Neural cell (in vitro differentiated cells): ENCODE measurements around the gene BNC2.

ENCODE experiments used
- CTCF ChIP-seq: fragments of 450-650 bp; IDR thresholded peaks from 2 replicates; pipeline ENCODE4 v1.5.1; 2014; ENCODE audit warnings: antibody characterized with exemption, mild to moderate bottlenecking, moderate library complexity; ENCODE audit not compliant: poor library complexity, severe bottlenecking
- EP300 ChIP-seq: fragments of 450-650 bp; conservative IDR thresholded peaks from 2 replicates; pipeline ENCODE4 v1.6.1; 2014; ENCODE audit warnings: antibody characterized with exemption, mild to moderate bottlenecking, moderate library complexity; ENCODE audit not compliant: poor library complexity, severe bottlenecking
- EZH2 ChIP-seq: fragments of 200-600, 300-800 bp; shearing (Covaris generic), sonication (generic); IDR thresholded peaks from 2 replicates; pipeline ENCODE4 v1.6.1; 2014; ENCODE audit warnings: antibody characterized with exemption, low read length, borderline replicate concordance, mild to moderate bottlenecking; ENCODE audit not compliant: insufficient read depth, poor library complexity, severe bottlenecking
- RAD21 ChIP-seq: fragments of 450-650 bp; conservative IDR thresholded peaks from 2 replicates; pipeline ENCODE4 v1.6.1; 2014; ENCODE audit warnings: antibody characterized with exemption, mild to moderate bottlenecking, moderate library complexity
- SMC3 ChIP-seq: fragments of 450-650 bp; conservative IDR thresholded peaks from 2 replicates; pipeline ENCODE4 v1.6.1; 2014; ENCODE audit warnings: antibody characterized with exemption, mild to moderate bottlenecking, moderate library complexity; ENCODE audit not compliant: poor library complexity
- TAF1 ChIP-seq: IDR thresholded peaks from 2 replicates; pipeline ENCODE4 v1.6.1; 2012; ENCODE audit warnings: low read depth

- TF ChIP-seq RAD21, result no peak
- TF ChIP-seq EP300, result no peak
- no peak for TF ChIP-seq CTCF
- TF ChIP-seq TAF1, result no peak
- no peak for TF ChIP-seq SMC3
- TF ChIP-seq EZH2, result no peak
These were observed 28.0 kb upstream of the BNC2 start for GRCh38 chr9:16898464-16898863.
